GM19193 (cell line): ENCODE data around the gene R3HDM2.
A peak's percentile ranks its signal among the peaks of the same experiment; 100 is the strongest.

Experiments used
- POLR2A ChIP-seq: IDR thresholded peaks from 4 replicates; pipeline ENCODE4 v1.6.1; 2011; ENCODE audit not compliant: insufficient read depth, insufficient read length; ENCODE audit errors: extremely low read depth

R3HDM2 gene

DNA sequence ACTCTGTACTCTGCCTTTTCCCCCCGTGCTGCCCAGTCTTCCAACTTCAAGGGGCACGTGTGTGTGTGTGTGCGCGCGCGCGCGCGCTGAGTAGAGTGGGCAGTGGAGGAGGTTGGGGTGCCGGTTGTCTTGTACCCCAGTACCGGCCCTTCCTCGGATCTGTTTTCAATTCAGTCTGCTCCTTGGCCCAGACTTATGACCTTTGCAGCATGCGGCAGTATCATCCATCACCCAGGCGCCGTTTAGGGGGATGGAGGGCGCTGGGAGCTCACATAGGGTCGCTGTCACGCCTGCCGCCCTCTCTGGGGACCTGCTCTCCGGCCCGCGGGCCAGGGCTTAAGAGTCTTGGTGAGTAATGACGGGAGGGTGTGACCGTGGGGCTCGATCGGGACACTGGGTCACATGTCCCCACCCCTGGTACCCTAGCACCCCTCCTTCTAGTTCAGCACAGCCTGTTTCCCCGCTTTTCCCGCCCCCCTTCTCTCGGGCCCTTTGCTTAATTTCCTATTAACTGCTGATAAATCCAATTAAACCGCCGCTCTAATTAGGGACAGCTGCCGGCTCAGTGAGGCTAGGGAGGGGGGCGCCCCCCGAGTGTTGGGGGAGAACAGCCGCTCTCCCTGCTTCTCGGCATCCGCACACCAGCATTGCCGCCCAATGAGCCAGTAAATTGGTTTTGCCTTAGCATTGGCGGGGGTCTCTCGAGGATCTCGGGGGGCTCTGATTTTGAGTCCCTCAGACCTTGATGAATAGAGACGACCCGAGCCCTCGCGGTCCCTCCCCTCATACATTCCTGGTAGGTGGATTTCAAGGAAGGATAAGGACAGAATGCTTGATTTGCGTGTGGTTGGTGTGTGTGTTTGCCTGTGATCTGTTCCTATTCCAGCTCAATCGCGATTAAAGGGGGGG is 189.2 kb downstream of the R3HDM2 start:
- no peak for TF ChIP-seq POLR2A

DNA sequence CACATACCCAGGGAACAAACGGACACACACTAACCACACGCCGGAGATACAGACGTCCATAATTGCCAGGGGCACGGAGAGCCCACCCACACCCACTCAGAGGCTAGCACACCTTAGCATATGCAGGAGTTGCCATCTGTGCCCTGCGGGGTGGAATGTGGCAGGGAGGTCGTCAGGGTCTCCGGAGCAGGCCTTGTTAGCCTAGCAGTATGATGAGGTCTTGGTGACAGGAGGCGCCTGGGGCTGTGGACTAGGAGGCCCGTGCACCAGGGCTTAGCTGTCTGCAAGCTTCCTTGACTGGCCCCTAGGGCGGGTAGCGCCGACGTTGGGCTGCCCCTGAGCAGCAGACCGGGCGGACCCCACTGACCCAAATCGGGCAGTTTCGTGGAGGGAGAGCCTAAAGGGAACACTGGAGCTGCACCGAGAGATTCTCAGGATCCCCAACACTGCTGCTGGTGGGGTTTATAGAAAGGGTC is 189.9 kb downstream of the R3HDM2 start:
- TF ChIP-seq POLR2A = no peak

DNA sequence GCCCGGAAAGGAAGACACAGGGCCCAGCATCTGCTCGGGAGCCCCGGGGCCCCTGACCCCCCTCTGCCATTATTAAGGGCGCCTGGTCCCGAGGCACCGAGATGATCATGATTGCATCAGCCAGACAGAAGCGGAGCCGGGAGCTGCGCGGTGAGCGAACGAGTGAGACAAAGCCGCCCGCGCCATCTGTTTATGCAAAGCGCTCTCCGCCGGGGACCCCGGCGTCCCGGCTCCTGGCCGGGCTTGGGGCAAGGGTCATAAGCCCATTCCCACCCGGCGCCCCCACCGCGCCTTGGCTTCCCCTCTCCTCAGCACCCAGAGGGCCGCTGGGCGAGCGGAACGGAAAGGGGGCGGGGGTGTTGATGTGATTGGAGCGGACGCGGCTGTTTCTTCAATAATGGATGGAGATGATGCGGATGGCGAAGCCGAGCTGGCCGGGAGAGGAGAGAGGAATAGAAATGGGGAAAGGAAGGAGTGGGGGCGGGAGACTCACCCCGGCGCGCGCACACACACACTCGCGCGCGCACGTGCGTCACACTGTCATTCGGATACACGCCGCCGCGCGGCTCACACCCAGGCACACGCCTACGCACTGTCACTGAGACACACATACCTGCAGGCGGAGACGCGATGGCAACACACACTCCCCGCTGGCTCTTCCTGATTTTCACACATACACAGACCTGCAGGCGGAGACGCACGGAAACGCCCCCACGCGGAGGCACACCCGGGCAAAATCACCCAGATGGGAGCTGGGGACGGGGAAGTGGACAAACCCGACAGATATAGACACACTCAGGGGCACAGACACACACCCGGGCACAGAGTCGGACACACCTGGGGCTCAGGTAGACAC is 190.5 kb downstream of the R3HDM2 start:
- TF ChIP-seq POLR2A = peak; percentile 34

DNA sequence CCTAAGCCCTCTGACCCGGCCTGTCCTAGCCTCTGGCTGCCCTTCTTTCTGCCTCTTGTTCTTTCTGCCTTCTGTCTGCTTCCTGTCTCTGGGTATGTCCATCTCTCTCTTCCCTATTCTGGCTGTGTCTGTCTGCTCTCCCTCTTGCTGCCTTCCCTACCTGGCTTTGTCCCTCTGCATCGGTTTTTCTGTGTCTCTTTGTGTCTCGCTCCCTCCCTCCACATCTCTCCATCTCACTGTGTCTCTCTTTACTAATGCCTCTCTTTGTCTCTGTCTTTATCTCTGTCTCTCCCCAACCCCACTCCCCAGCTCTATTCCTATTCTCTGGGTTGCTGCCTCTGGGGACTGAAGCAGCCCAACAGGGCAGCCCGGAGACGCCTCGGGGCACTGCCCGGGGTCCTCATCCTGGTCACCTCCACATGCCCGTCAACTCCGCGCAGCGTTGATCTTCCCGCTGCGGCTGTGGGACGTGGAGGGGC is 191.2 kb downstream of the R3HDM2 start:
- TF ChIP-seq POLR2A = no peak

DNA sequence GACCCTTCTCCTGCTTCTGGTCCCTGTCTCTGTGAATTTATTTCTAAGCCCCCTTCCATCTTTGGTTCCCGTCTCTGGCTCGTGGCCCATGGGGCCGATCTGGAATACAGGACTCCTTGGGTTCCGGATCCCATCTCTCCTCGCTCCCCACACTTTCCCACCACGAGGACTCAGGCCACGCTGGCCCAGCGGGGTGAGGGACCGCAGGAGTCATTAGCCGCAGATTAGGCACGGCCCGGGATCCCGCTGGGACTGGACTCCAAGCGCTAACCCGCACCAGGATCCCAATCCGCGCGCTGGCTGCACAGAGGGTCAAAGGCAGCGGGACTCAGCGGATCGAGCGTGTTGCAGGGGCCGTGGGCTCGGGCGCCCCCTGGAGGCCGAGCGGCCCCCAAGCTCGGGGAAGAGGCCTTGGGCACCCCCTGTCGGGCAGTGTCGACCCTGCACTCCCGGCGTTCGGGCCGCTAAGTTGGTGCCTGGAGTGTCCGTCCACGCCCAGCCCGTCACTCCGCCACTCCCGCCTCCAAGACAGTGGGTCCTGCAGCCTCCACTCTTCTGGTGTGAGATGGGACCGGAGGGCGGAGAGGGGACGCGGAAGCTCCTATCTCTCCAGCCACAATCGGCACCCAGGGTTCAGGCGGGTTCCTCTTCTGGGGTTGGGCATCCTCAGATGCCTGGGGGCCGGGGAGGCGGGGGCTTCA is 191.8 kb downstream of the R3HDM2 start:
- peak; percentile 30 for TF ChIP-seq POLR2A

DNA sequence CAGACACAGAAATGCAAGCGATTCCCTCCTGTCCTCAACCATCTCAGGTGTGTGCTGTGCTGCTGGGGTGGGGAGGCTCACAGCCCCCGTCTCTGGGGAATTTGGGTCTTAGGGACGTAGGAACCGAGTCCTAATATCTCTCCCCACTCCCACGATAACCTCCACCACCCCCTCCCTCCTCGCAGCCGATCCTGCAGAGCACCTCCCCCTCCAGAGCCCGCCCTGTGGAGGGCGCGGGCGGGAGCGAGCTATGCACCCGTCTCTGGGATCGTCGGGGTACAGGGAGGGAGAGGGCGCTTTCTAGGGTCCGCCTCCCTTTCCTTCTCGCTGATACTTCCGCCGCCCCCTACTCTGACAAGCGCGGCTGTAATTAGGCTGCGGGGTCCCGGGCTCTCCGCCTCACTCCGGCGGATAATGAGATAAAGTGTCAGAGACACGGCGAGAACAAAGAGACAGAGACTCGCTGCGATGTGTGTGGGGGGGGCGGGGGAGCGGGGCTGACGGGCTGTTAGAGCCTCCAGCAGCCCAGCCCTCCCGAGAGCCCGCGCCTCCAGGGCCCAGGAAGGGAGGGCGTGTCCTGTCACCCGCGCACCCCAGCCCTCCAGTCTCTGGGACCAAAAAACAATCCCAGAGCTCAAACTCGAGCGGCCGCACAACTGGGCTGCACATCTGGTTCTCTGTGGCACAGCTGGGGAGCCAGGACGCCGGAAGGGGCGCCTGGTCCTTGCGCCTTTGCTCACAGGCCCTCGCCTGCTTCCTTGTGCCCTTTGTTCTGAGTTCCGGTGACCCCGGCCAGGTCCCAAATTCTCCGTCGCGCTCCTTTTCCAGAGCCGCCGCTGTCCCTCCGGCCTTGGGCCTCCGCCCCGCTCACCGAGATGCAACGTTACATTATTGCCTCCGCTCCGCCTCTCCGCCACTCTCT is 192.7 kb downstream of the R3HDM2 start:
- no peak for TF ChIP-seq POLR2A

DNA sequence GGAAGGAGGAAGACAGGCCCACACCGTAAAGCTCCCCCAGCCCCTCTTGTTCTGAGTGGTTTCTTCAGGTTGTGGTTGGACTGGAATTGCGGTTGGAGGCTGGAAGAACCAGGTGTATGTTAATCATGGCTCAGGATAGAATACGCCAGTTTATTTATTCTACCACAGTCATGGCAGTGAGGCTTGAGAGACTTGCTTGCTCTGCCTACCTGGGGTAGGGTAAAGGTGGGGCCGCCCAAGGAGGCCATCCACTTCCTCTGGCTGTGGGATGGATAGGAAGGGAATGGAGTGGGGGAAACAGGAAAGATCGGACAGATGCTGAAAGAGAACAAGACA is 193.3 kb downstream of the R3HDM2 start:
- no peak for TF ChIP-seq POLR2A

DNA sequence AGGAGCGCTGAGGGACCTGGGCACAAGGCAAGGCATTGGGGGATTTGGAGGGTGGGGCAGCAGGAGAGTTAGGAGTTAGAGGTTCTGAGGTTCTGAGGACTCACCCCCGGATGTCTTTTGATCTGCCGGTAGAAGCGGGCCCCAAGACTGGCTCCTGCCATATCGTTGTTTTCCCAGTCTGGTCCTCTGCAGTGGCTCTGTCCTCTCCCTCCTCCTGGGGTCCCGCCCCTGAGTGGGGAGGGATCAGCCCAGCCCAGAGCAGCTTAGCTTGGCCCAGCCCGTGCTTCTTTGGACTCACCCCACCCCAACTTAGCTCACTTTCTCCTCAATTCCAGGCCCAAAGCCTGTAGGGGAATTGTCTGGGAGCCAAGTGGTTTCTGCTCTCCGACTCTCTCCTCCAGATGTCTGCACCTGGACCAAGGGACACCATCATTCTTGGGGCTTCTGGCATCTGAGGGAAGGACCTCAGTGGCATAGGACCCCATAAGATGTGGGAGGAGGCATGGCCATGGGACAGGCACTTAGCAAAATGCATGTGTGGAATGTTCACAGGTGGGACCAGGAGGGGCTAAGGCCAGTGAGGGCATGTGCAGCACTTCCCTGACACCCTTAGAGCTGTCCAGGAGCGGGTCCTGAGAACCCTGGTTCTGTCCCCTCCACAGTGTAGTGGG is 193.8 kb downstream of the R3HDM2 start:
- no peak for TF ChIP-seq POLR2A

DNA sequence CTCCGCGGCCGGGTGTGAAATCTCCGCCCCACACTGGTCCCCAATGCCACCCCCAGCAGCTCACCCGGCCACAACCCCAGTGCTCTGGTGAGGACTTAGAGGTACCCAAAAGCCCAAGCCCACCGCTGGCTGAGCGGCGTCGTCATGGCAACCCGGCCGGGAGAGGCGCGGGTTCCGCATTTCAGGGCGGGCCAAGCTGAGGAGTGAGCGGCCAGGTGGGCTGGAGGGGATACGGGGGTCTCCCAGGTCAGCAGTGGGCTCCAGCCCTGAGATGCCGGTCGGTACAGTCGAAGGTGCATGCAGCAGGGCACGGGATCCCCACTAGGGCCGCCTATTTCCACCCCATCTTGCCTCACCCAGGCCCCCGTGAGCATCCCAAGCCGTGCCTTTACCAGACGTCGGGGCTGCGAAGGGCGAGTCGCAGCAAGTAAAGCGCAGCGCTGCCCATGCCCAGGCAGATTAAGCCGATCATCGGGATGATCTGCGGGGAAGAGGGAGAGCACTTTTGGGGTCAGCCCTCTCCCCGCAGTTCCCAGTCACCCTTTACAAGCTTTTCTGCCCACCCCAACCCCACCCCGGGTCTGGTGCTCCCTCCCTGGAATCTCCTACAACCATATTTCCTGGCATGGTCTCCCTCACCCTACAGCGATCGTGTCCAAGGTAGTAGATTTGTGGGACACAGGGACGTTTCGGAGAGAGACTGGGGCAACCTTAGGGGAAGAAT is 194.5 kb downstream of the R3HDM2 start:
- TF ChIP-seq POLR2A = peak; percentile 26

DNA sequence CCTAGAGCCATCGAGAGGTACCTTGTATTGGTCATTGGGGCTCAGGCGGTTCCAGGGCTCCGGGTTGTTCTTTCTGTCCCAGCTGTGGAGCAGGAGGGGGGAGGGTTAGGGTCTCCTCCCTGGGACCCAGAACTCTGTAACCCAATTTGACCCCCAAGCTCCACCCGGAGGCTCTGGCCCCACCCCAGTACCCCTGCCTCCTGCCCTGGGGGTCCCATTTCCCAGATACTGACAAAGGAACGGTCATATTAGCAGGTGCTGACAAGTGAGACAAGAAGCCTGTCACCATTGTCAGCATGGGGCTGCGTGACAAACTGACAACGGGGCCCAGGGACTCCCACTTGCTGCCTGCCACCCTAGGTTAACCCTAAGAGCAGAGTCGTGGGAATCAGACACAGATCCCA is 195.1 kb downstream of the R3HDM2 start:
- TF ChIP-seq POLR2A = no peak

DNA sequence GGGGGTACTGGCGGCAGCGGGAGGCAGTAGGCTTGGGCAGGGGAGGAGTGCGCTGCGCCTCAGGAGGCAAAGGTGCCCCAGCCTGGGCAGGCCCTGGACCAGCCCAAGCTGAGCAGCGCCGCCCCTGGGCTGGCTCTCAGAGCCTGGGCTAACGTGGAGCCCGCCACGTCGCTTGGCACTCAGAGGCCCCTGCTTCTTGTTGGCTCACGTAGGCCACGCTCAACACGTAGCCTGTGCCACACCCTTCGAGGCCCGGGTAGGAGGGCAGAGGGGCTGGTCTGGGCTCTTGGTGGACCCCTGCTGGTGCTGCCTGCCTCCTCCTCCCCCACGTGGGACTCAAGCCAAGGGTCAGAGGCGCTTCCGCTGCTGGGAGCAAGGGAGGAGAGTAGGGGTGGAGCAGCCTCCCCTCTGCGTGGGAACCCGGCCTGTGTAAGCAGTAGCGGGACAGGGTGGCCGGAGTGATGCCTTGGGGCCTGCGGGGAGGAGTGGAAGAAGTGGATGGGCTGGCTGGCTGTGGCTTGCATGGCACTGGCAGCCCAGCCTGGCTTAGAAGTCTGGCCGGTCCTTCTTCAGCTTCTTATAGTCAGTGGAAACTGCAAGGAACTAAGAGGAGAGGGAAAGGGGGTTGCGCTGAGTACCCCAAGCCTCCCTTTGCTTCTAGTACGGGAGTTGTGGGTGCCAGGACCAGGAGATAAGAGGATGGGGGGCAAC is 195.7 kb downstream of the R3HDM2 start:
- TF ChIP-seq POLR2A = peak; percentile 30

DNA sequence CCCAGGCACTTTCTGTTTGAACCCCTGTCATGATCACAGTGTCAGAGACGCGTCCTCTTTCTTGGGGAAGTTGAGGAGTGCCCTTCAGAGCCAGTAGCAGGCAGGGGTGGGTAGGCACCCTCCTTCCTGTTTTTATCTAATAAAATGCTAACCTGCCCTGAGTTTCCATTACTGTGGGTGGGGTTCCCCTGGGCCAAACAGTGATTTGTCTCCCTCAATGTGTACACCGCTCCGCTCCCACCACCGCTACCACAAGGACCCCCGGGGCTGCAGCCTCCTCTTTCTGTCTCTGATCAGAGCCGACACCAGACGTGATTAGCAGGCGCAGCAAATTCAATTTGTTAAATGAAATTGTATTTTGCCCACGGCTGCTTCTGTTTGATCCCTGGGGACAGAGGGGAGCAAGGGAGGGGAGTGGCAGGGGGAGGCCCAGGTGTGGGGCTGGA is 196.2 kb downstream of the R3HDM2 start:
- no peak for TF ChIP-seq POLR2A

DNA sequence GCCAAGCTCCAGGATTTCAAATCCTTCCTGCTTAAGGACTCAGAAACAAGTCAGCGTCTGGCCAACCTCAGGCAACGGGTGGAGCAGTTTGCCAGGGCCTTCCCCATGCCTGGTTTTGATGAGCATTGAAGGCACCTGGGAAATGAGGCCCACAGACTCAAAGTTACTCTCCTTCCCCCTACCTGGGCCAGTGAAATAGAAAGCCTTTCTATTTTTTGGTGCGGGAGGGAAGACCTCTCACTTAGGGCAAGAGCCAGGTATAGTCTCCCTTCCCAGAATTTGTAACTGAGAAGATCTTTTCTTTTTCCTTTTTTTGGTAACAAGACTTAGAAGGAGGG is 196.6 kb downstream of the R3HDM2 start:
- no peak for TF ChIP-seq POLR2A
